Activated naive CD4-positive, alpha-beta T cell treated with anti-CD3 and anti-CD28 coated beads for 36 hours (primary cell): ENCODE measurements around the gene C14orf132. TPM values are rescaled to one million over a fixed set of nuclear protein-coding genes. Genes with fewer than 3 reads are reported as not detected.
"Not testable (repeated sequence)": the region's sequence is repeated elsewhere in the genome, so short reads cannot be mapped to it uniquely, and the experiment has no call there.

Experiments
- CTCF ChIA-PET: fragments of 350-600 bp; sonication (Branson Sonifier 250); formaldehyde crosslinking; loops from one replicate; lab custom pipeline; 2021; ENCODE audit warnings: antibody characterized with exemption; lab: Charles Lee
- DNase-seq: peaks from one replicate; pipeline ENCODE4 v3.0.0-alpha.2; 2020
- H3K27ac Mint-ChIP-seq: one replicate; pipeline ENCODE4 v1.8.0; 2021; ENCODE audit warnings: mild to moderate bottlenecking, mixed read lengths
- H3K27me3 Mint-ChIP-seq: one replicate; pipeline ENCODE4 v1.8.0; 2021; ENCODE audit warnings: low read depth, mixed read lengths
- H3K36me3 Mint-ChIP-seq: one replicate; pipeline ENCODE4 v1.8.0; 2021; ENCODE audit warnings: low read depth, mixed read lengths
- H3K4me1 Mint-ChIP-seq: one replicate; pipeline ENCODE4 v1.8.0; 2021; ENCODE audit warnings: low read depth, mixed read lengths
- H3K4me3 Mint-ChIP-seq: one replicate; pipeline ENCODE4 v1.8.0; 2021; ENCODE audit warnings: mild to moderate bottlenecking, moderate library complexity, mixed read lengths
- H3K9me3 Mint-ChIP-seq: one replicate; pipeline ENCODE4 v1.8.0; 2021; ENCODE audit warnings: mixed read lengths
- intact Hi-C: fragments of 100-400 bp; cut with micrococcal nuclease; formaldehyde crosslinking; loops from one replicate; pipeline ENCODE4 v1.15.1; 2023
- total RNA-seq, 2 experiments: library from RNA; stranded (reverse); gene quantifications; one replicate each; pipeline ENCODE4 v1.2.3, GENCODE V29; 2021

C14orf132 gene
- total RNA-seq, 2 experiments from 2014 or later = 3.2 to 4.9 TPM

DNA sequence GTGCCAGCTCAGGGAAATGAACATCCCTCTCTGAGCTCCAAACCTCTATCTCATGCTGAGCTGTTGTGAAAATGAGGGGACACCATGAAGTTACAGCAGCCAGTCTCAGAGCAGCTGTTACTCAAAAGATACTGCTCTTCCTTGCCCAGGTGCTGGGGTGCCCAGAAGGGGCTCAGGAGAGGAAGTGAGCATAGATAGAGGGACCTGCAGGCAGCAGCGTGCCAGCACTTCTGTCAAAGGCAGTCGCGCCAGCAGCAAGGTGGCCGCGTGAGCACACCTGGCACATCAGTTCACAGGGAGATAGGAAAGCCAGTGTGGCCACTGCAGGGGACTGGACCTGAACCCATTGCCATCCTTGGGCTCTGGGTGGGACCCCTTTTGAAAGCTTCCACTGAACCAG is 27.8 kb downstream of the C14orf132 start:
- intact Hi-C loops = no loop called here
- Mint-ChIP-seq H3K4me3 (no peak overlapping the region), H3K9me3 (no peaks in the 10 kb centered on the region), H3K4me1 (peaks cover 8% of the 10 kb centered on the region), H3K36me3 (no peaks in the 10 kb centered on the region), H3K27me3 (no peaks in the 10 kb centered on the region), H3K27ac (no peak overlapping the region)
- CTCF ChIA-PET = no interaction called here
- no peak for DNase-seq

DNA sequence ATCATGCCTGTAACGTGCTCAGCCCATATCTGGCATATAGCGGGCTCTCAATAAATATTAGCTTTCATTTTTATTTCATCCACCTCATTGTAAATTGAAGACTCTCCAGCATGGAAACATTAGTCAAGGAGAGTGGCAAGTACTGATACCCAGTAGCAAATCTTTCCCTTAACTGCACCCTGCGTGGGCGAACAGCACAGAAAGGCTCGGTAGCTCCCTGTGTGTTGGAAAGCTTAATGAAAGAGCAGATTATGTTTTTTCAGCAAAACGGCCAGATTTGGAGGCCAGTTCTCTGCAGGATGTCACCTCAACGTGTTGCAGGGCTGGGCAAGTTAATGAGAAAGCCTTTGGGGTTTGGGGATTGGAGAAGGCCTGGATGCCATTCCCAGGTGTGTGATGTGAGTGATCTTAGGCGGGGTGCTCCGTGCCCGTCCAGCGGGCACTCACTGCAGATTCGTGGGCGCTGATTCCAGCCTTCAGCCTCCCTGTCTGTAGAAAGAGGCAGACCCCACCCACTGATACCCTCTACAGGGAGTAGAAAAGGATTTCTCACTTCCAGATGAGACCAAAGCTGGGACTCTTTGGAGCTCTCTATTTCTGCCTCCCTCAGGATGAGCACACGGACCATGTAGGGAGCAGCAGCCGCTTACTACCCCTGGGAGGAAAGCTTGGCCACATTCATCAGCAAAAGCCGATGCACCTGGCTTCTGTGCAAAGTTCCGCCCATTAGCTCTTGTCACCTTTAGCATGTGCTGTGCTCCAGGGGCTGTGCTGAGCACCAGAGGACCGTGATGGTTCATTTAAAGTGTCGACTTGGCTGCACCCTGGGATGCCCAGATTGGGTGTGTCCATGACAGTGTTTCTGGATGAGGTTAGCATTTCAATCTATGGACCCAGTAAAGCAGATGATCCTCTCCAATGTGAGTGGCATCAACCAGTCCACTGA is 29.1 kb downstream of the C14orf132 start:
- Mint-ChIP-seq H3K9me3 (no peaks in the 10 kb centered on the region), H3K36me3 (no peaks in the 10 kb centered on the region), H3K4me1 (peaks cover 8% of the 10 kb centered on the region), H3K27ac (no peak overlapping the region), H3K4me3 (no peak overlapping the region), H3K27me3 (no peaks in the 10 kb centered on the region)
- CTCF ChIA-PET = no interaction called here
- intact Hi-C loops = no loop called here
- no peak for DNase-seq

GRCh38 chr14:96069421-96069820 is 30.3 kb downstream of the C14orf132 start:
- CTCF ChIA-PET = no interaction called here
- no peaks in the 10 kb centered on the region for H3K36me3 Mint-ChIP-seq
- intact Hi-C loops = no loop called here
- no peak overlapping the region for H3K4me3 Mint-ChIP-seq
- no peaks in the 10 kb centered on the region for H3K9me3 Mint-ChIP-seq
- H3K27ac Mint-ChIP-seq = no peak overlapping the region
- H3K27me3 Mint-ChIP-seq = no peaks in the 10 kb centered on the region
- DNase-seq = no peak
- H3K4me1 Mint-ChIP-seq = peaks cover 8% of the 10 kb centered on the region

GRCh38 chr14:96071561-96071960 is 32.4 kb downstream of the C14orf132 start:
- no peaks in the 10 kb centered on the region for H3K4me1 Mint-ChIP-seq
- CTCF ChIA-PET = no interaction called here
- intact Hi-C loops = no loop called here
- H3K27me3 Mint-ChIP-seq = no peaks in the 10 kb centered on the region
- no peaks in the 10 kb centered on the region for H3K36me3 Mint-ChIP-seq
- no peaks in the 10 kb centered on the region for H3K9me3 Mint-ChIP-seq
- no peak for DNase-seq
- no peak overlapping the region for H3K27ac Mint-ChIP-seq
- H3K4me3 Mint-ChIP-seq = no peak overlapping the region

DNA sequence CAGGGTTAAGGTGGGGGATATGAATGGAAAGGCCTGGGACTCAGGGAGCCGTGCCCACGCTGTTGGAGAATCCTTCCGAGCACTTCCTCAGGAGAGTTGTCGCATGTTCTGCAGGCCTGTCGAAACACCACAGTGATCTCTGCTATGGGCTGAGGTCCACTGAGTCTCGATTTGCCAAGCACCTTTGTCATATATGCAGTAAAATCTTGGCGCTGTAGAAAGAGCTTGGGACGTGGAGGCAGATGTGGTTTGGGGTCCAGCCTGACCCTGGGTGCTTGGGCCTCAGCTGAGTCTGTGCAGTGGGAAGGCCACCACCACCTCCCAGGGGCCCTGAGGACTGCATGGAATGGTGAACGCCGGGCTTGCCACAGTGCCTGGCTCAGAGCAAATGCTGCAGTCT is 32.9 kb downstream of the C14orf132 start:
- Mint-ChIP-seq H3K4me1 (no peaks in the 10 kb centered on the region), H3K27me3 (no peaks in the 10 kb centered on the region), H3K9me3 (no peaks in the 10 kb centered on the region), H3K36me3 (no peaks in the 10 kb centered on the region), H3K27ac (no peak overlapping the region), H3K4me3 (no peak overlapping the region)
- intact Hi-C loops = no loop called here
- DNase-seq = no peak
- CTCF ChIA-PET = no interaction called here

DNA sequence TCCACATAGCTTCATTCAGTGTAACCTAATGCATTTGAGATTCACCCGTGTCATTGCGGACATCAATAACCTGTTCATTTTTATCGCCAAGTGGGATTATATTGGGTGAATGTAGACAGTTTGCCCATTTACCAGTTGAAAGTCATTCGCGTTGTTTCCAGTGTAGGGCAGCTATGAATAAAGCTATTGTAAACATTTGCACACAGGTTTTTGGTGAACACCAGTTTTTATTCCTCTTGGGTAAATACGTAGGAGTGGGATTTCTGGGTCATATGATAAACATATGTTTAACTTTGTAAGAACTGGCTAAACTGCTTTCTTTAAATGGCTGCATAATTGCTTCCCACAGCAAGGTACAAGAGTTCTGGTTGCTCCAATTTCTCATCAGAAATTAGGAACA is 33.6 kb downstream of the C14orf132 start:
- H3K9me3 Mint-ChIP-seq = no peaks in the 10 kb centered on the region
- H3K27me3 Mint-ChIP-seq = no peaks in the 10 kb centered on the region
- no peaks in the 10 kb centered on the region for H3K4me1 Mint-ChIP-seq
- CTCF ChIA-PET = no interaction called here
- intact Hi-C loops = no loop called here
- no peak overlapping the region for H3K27ac Mint-ChIP-seq
- DNase-seq = no peak
- H3K36me3 Mint-ChIP-seq = no peaks in the 10 kb centered on the region
- H3K4me3 Mint-ChIP-seq = no peak overlapping the region

DNA sequence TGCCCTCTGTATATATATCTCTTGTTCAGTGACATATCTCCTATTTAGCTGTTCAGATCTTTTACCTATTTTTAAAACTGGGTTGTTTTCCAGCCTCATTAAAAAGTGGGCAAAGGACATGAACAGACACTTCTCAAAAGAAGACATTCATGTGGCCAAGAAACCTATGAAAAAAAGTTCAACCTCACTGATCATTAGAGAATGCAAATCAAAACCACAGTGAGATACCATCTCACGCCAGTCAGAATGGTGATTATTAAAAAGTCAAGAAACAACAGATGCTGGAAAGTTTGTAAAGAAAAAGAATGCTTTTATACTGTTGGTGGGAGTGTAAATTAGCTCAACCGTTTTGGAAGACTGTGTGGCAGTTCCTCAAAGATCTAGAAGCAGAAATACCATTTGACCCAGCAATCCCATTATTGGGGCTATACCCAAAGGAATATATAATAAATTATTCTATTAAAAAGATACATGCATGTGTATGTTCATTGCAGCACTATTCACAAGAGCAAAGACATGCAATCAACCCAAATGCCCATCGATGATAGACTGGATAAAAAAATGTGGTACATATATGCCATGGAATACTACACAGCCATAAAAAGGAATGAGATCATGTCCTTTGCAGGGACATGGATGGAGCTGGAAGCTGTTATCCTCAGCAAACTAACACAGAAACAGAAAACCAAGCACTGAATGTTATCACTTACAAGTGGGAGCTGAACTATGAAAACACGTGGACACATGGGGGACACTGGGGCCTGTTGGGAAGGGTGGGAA is 34.3 kb downstream of the C14orf132 start:
- H3K36me3 Mint-ChIP-seq, CTCF ChIA-PET: not testable (repeated sequence)

GRCh38 chr14:96077983-96078624 is 38.9 kb downstream of the C14orf132 start:
- Mint-ChIP-seq H3K27ac (no peak overlapping the region), H3K36me3 (no peaks in the 10 kb centered on the region), H3K4me3 (no peak overlapping the region), H3K4me1 (peaks cover 6% of the 10 kb centered on the region), H3K27me3 (no peaks in the 10 kb centered on the region), H3K9me3 (no peaks in the 10 kb centered on the region)
- intact Hi-C loops = no loop called here
- CTCF ChIA-PET = interaction anchor here (0.7 to 1.0 kb wide), 2 partner anchors 17 to 518 kb away, joined by 3 read pairs; no protein-coding TSS in a partner anchor
- DNase-seq = peak; percentile 26

More for the DNA sequence above, 34.3 kb downstream of the C14orf132 start:
- H3K9me3 Mint-ChIP-seq, H3K4me3 Mint-ChIP-seq, H3K4me1 Mint-ChIP-seq, H3K27ac Mint-ChIP-seq, DNase-seq, H3K27me3 Mint-ChIP-seq, intact Hi-C loops: not testable (repeated sequence)

GRCh38 chr14:96078625-96079016 is 39.5 kb downstream of the C14orf132 start:
- CTCF ChIA-PET = interaction anchor here (0.7 to 1.0 kb wide), 2 partner anchors 18 to 519 kb away, joined by 3 read pairs; no protein-coding TSS in a partner anchor
- H3K27me3 Mint-ChIP-seq = no peaks in the 10 kb centered on the region
- peaks cover 6% of the 10 kb centered on the region for H3K4me1 Mint-ChIP-seq
- no peak overlapping the region for H3K4me3 Mint-ChIP-seq
- H3K27ac Mint-ChIP-seq = no peak overlapping the region
- H3K9me3 Mint-ChIP-seq = no peaks in the 10 kb centered on the region
- intact Hi-C loops = no loop called here
- no peak for DNase-seq
- no peaks in the 10 kb centered on the region for H3K36me3 Mint-ChIP-seq

DNA sequence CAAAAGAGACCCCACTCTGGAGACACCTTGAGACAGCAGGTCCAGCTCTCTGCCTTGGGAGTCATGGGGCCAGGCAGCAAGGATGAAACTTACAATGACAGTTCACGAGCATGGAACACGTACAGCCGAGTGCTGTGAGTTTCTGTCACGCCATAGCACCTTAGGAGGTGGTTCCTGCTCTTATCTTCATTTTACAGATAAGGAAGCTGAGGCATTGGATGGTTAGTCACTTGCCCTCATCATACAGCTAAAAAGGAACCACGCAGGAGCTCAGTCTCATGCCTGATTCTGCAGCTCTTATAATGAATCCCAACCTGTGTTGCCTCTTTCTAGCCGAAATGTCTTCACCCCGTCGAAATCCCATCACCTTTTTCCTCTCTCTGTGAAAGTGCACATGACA is 39.9 kb downstream of the C14orf132 start:
- H3K27me3 Mint-ChIP-seq = no peaks in the 10 kb centered on the region
- intact Hi-C loops = no loop called here
- no peak for DNase-seq
- peaks cover 6% of the 10 kb centered on the region for H3K4me1 Mint-ChIP-seq
- H3K27ac Mint-ChIP-seq = no peak overlapping the region
- no peaks in the 10 kb centered on the region for H3K9me3 Mint-ChIP-seq
- CTCF ChIA-PET = no interaction called here
- H3K36me3 Mint-ChIP-seq = no peaks in the 10 kb centered on the region
- H3K4me3 Mint-ChIP-seq = no peak overlapping the region

DNA sequence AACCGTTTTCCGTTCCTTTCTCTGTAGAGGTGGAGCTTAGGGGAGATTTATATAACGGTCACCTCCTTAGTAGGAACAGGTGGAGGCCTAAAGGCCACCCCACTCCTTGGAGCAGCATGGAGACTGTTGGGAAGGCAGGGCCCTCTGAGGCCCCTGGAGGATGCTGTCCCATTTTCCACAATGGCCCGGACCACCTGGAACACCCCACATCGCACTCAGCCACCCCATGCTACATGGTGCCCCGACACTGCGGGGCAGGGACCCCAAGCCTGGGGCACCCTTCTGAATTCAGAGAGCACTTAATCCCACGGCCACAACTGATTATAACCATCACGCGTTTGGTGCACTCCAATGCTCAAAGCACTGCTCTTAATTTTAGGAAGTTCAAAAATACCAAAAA is 41.4 kb downstream of the C14orf132 start:
- CTCF ChIA-PET = no interaction called here
- Mint-ChIP-seq H3K27me3 (no peaks in the 10 kb centered on the region), H3K27ac (no peak overlapping the region), H3K36me3 (no peaks in the 10 kb centered on the region), H3K4me1 (peaks cover 6% of the 10 kb centered on the region), H3K4me3 (no peak overlapping the region), H3K9me3 (no peaks in the 10 kb centered on the region)
- intact Hi-C loops = no loop called here
- DNase-seq = no peak

- intact Hi-C loops = no loop called here
- CTCF ChIA-PET = no interaction called here
- H3K36me3 Mint-ChIP-seq = no peaks in the 10 kb centered on the region
- H3K4me1 Mint-ChIP-seq = peaks cover 6% of the 10 kb centered on the region
- no peaks in the 10 kb centered on the region for H3K27me3 Mint-ChIP-seq
- DNase-seq = no peak
- H3K27ac Mint-ChIP-seq = no peak overlapping the region
- H3K9me3 Mint-ChIP-seq = no peaks in the 10 kb centered on the region
- no peak overlapping the region for H3K4me3 Mint-ChIP-seq
Observed at GRCh38 chr14:96081224-96081623, 42.1 kb downstream of the C14orf132 start.
